Body of pancreas (tissue), 4 donors: ENCODE data around the gene PTGFRN.

ENCODE experiments used
- CTCF ChIP-seq, 7 experiments: fragments of 450-650 bp in 4 of 7; fragments of 200-600 bp in 3 of 7; sonication (generic) in 3 of 7; IDR thresholded peaks; one replicate each; pipeline ENCODE4 v1.5.1; 2016 to 2019; ENCODE audit warnings: antibody characterized with exemption in 7 of 7
- POLR2A ChIP-seq, 3 donors: fragments of 450-650 bp; IDR thresholded peaks; one replicate each; pipeline ENCODE4 v1.6.1; 2016; ENCODE audit warnings: antibody characterized with exemption in 3 of 3, mild to moderate bottlenecking in 2 of 3

GRCh38 chr1:117015724-117016123, 106.0 kb downstream of the PTGFRN start:
- TF ChIP-seq CTCF (IDR thresholded peaks at IDR 0.05): no peak
- TF ChIP-seq POLR2A (IDR thresholded peaks at IDR 0.05): no peak
